HAP-1 (cell line): ENCODE data around the gene SLC5A10.
A peak's percentile ranks its signal among the peaks of the same experiment; 100 is the strongest.

Experiments
- DNase-seq, 2 experiments: peaks; one replicate each; pipeline ENCODE4 v3.0.0-alpha.2; 2016 to 2020; ENCODE audit warnings: low spot score in 2 of 2
- H3K27me3 ChIP-seq: fragments of 250-450 bp; sonication (Bioruptor Pico); 2 replicates; pipeline ENCODE4 v1.5.1; 2020; ENCODE audit warnings: low read depth, mild to moderate bottlenecking, moderate library complexity
- H3K36me3 ChIP-seq: fragments of 250-450 bp; sonication (Bioruptor Pico); replicated peaks from 2 replicates; pipeline ENCODE4 v1.5.1; 2020; ENCODE audit warnings: mild to moderate bottlenecking
- H3K4me1 ChIP-seq: fragments of 250-450 bp; sonication (Bioruptor Pico); 2 replicates; pipeline ENCODE4 v1.5.1; 2020; ENCODE audit warnings: mild to moderate bottlenecking
- H3K4me3 ChIP-seq: fragments of 250-450 bp; sonication (Bioruptor Pico); 2 replicates; pipeline ENCODE4 v1.5.1; 2020; ENCODE audit warnings: mild to moderate bottlenecking, moderate library complexity
- H3K9me3 ChIP-seq: fragments of 250-450 bp; sonication (Bioruptor Pico); 2 replicates; pipeline ENCODE4 v1.5.1; 2020; ENCODE audit warnings: mild to moderate bottlenecking, moderate library complexity
- in situ Hi-C: fragments of 300-500 bp; cut with MboI; formaldehyde crosslinking; loops from 3 replicates; pipeline ENCODE4 v1.14.3; 2020; ENCODE audit warnings: low sequenced_read_pairs, inconsistent platforms, mixed read lengths

Gene SLC5A10

DNA sequence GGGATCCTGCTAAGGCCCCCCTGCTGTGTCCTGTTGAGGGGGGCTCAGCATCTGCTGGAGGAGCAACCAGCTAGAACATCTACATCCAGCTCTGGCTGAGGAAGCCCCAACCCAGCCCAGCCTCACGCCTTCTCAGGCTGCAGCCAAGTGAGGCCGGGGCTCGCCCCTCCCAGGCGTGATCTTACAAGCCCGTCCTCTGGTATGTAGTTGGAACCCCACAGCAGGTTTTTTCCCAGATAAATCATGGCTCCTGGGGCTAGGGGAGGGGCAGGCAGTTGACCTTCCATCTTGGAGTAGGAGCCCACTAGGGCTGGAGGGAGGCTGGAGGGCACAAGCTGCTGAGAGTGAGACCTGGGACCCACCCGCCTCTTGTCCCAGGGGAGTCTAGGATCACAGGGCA lies 47.9 kb downstream of the SLC5A10 start:
- Histone ChIP-seq H3K4me1 (peaks cover 2% of the 10 kb centered on the region; the same call in 1 of the 2 replicates), H3K36me3 (no peaks in the 10 kb centered on the region), H3K27me3 (no peaks in the 10 kb centered on the region), H3K9me3 (peaks cover 6% of the 10 kb centered on the region), H3K4me3 (no peak overlapping the region)
- in situ Hi-C loops, result loop anchor here (25.0 kb wide), 1 partner anchor 637 kb away; the partner anchor contains the start of gene ALDH3A2
- DNase-seq, result no peak

DNA sequence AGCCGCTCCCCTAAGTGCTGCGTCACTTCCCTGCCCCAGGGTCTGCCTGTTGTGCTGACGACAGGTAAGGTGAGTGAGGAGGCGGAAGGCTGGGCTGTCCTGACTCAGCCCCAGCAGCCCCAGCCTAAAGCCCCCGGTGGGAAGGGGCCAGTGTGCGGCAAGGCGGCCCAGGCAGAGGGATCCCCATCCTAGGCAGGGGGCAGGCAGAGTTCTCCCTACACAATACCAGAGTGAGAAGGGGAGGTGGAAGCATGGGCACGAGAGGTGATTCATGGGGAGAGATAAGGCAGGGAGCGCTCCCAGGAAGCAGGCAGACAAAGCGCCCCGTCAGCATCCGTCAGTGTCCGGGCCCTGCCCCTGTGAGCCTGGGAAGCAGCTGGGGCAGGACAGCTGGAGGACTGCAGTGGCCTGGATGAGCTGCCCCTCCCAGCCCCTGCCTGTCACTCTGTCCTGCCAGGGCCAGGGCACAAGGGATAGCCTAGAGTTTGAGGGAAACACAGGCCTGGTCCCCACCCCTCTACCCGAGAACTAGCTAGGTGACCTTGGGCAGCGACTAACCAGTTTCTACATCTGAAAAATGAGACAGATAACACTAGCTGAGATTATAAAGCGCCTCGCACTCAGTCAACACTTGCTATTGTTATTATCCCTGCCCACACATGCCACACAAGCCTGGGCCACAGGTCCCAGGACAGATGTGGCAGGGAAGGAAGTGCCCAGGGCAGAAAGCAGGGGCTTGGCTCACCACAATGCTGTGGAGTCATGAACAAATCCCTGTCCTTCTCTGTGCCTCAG lies 48.8 kb downstream of the SLC5A10 start:
- Histone ChIP-seq H3K36me3 (no peaks in the 10 kb centered on the region), H3K9me3 (peaks cover 2% of the 10 kb centered on the region; the same call in 1 of the 2 replicates), H3K27me3 (no peaks in the 10 kb centered on the region), H3K4me3 (no peak overlapping the region), H3K4me1 (peaks cover 4% of the 10 kb centered on the region; the same call in 1 of the 2 replicates)
- in situ Hi-C loops, result no loop called here
- no peak for DNase-seq

DNA sequence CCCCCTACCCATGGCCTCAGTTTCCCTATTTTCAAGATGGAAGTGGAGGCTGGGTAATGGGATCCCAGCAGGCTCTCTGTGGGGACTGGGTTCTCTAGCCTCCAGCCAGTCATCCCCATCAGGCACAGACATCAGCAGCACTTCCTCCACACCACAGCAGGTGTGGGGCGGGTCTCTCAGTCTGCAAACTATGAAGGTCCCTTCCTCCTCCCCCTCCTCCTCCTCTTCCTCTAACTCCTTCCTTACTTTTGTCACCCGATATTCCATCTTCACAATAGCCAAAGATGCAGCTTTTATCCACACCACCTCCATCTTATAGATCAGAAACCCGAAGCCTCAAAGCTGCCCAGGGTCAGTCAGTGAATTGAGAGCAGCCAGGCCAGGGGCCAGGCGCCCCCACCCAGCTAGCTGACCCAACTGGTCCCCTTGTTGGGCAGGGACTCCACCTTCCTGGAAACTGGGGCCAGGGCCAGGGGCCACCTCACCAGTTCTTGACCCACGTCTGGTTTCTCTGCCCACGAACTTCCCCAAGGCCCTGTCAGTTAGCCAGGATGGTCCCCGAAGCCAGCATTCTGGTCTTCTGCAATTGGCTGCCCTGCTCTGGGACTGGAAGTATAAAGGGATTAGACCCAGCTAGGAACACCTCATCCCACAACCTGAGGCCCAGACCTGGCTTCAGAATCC lies 50.1 kb downstream of the SLC5A10 start:
- in situ Hi-C loops, result no loop called here
- 0 out of 2 replicates have a peak, but pooled peaks cover 2% of the 10 kb centered on the region for H3K9me3 ChIP-seq
- peaks cover 4% of the 10 kb centered on the region; the same call in 1 of the 2 replicates for H3K4me1 ChIP-seq
- no peaks in the 10 kb centered on the region for H3K36me3 ChIP-seq
- H3K4me3 ChIP-seq, result no peak overlapping the region
- H3K27me3 ChIP-seq, result no peaks in the 10 kb centered on the region
- DNase-seq, result no peak

DNA sequence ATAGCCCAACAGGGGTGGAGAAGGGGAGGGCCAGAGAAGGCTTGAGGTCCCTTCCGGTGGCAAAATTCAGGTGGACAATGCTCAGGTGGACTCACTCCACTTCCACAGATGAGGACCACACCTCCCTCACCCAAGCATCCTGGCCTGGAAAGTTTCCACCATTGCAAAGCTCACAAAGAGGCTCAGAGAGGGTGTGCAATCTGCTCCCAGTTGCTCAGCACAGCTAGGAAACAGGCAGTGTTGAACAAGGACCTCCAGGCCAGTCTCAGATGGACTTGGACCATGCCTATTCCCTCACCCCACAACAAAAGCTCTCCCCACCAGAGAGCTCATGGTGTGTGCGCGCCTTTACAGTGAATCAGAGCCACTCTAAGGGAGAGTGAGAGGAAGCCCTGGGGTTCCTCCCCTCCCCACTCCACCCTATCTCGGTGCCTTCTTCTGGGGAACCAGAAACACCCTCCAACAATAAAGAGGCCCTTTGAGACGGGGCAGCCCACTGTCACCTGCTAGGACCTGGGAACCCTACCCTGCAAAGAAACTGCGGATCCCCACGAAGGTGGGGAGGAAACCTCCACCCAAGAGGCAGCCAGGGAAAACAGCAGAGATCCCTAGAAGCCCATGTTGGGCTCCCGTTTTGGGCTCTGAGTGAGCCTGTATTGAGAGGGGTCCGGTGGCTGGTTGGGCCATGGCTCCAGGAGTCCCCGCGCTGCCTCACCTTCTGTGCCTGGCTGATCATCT lies 51.0 kb downstream of the SLC5A10 start:
- in situ Hi-C loops, result no loop called here
- no peaks in the 10 kb centered on the region for H3K27me3 ChIP-seq
- no peaks in the 10 kb centered on the region for H3K36me3 ChIP-seq
- H3K4me1 ChIP-seq, result peaks cover 4% of the 10 kb centered on the region; the same call in 1 of the 2 replicates
- no peak overlapping the region for H3K4me3 ChIP-seq
- no peak for DNase-seq
- 0 out of 2 replicates have a peak, but pooled peaks cover 2% of the 10 kb centered on the region for H3K9me3 ChIP-seq

DNA sequence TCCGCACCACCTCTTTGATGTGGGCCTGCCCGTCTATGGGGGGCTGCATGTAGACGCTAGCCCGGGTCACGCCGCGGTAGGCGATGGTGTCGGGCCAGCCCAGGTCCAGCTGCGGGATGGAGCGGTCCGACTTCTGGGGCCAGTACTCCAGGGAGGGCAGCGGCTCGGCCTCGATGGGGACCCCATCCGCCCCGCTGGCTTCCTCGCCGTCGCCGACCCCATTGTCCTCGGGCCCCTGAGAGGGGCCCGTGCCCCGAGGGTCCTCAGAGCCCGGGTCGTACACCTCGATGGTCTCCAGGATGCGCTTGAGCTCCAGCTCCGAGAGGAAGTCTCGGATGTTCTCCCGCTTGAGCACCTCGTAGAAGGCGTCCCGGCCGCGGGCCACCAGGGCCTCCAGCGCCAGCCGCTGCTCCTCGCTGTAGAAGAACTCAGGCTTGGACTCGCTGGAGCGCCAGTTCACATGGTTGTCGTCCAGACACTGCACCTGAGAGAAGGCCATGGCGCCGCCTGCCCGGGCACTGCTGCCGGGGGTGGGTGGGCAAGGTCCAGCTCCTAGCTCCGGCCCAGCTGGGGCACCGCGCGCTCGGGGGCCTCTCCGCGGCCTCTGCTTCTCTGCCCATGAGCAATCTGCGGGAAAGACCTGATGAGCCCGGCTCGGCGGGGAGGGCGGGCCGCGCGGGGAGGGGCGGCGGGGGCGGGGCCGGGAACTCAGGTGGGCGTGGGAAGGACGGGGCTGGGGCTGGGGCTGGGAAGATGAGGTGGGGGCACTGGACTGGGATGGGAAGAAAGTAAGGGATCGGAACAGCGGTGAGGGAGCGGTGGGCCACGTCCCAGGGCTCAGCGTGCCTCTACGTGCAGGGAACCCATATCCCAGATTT lies 51.8 kb downstream of the SLC5A10 start:
- Histone ChIP-seq H3K36me3 (no peaks in the 10 kb centered on the region), H3K9me3 (0 out of 2 replicates have a peak, but pooled peaks cover 2% of the 10 kb centered on the region), H3K27me3 (no peaks in the 10 kb centered on the region), H3K4me3 (peak overlapping the region; percentile 41), H3K4me1 (peaks cover 4% of the 10 kb centered on the region; the same call in 1 of the 2 replicates)
- peak in 1 of 2 experiments; percentile 57 for DNase-seq
- in situ Hi-C loops, result no loop called here

DNA sequence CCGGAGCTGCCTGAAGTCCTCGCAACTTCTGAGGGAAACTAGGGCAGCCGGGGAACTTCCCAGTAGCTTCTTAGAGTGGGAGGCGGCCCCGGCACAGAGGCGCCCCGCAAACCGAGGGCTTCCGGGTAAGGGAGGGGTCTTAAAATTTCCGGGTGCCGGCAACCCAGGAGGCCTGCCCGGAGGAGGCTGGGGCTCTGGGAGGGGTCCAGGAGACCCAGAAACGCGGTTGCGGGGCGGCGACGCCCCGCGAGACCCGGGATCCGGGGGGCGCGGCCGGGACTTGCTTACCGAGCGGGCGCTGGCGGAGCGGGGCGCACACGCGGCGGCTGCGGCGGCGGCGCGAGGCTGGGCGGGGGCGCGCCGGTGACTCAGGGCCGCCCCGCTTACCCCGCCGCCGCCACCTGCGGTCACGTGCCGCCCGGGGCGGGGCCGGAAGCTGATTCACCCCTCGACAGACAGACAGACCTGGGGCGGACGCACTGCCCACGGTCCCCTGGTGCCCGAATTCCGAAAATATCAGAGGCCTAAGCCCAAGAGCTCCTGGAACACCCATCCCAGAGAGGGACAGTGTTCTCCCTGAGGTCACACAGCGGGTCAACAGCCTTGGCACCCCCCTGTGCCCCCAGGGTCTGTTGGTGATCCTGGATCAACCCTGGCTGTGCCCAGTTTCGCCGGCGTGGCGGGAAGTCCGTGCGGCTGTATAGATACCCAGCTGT lies 52.6 kb downstream of the SLC5A10 start, which contains the start of gene FAM83G:
Gene FAM83G (minus strand): TSS at position 344 of the 716 bp plus-strand sequence. CDS start 723 bp downstream, outside the sequence.
- Histone ChIP-seq H3K36me3 (no peaks in the 10 kb centered on the region), H3K27me3 (no peaks in the 10 kb centered on the region), H3K4me1 (peaks cover 4% of the 10 kb centered on the region; the same call in 1 of the 2 replicates), H3K4me3 (peak within 1 kb of the TSS; percentile 41), H3K9me3 (0 out of 2 replicates have a peak, but pooled peaks cover 2% of the 10 kb centered on the region)
- in situ Hi-C loops, result no loop called here
- DNase-seq, result peak; percentile 35 to 80

DNA sequence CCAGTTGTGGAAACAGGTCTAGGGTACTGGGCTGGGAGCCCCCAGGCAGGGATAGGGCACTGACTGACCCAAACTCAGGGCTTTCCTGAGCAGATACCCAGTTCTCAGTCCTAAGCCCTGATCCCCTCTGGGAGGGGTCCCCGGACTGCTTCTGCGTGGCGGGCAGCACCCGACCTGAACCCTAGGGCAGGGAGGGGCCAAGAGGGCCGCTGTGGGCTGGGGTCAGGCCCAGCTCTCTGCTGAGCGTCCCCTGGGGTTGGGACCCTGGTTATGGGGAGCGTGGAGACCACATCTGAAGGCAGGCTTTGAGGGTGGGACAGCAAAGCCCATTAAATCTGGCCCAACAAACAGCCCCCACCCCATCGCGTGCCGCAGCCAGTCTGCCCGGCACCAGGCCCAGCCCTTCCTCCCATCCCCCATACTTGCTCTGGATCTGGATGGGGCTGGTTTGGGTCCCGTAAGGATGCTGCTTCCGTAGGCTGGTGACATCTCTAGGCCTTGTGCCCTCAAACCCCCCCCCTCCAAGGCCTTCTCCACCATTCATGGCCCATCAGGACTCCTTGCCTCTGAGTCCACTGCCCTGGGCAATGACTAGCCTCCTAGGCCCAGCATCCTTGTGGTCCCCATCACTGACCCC lies 53.3 kb downstream of the SLC5A10 start:
- no peak for DNase-seq
- Histone ChIP-seq H3K4me3 (peak overlapping the region; percentile 41), H3K9me3 (0 out of 2 replicates have a peak, but pooled peaks cover 2% of the 10 kb centered on the region), H3K27me3 (no peaks in the 10 kb centered on the region), H3K4me1 (peaks cover 4% of the 10 kb centered on the region; the same call in 1 of the 2 replicates), H3K36me3 (no peaks in the 10 kb centered on the region)
- in situ Hi-C loops, result no loop called here

DNA sequence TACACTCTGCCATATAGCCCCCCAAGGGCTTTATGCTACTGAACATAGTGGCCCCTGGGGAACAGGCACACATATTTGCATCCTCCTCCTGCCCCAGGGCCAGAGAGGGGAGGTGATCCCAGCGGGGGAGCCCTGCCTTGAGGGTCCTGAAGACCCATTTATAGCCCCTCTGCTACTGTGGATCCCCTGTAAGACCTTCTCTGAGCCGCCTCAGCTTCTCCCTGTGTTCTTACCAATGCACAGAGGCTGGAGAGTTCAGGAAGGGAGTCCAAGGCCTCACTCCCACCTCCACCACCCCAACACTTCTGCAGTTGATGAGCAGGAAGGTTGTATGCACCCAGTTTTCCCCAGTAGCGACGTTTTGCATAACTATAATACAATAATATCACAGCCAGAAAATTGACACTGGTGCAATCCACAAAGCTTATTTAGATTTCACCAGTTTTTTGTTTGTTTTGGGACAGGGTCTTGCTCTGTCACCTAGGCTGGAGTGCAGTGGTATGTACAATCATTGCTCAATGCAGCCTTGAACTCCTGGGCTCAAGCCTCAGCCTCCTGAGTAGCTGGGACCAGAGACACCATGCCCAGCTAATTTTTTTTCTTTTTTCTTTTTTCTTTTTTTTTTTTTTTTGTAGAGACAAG lies 53.9 kb downstream of the SLC5A10 start:
- no peak for DNase-seq
- 0 out of 2 replicates have a peak, but pooled peaks cover 2% of the 10 kb centered on the region for H3K9me3 ChIP-seq
- in situ Hi-C loops, result no loop called here
- peaks cover 4% of the 10 kb centered on the region; the same call in 1 of the 2 replicates for H3K4me1 ChIP-seq
- no peaks in the 10 kb centered on the region for H3K27me3 ChIP-seq
- H3K36me3 ChIP-seq, result no peaks in the 10 kb centered on the region
- no peak overlapping the region for H3K4me3 ChIP-seq

DNA sequence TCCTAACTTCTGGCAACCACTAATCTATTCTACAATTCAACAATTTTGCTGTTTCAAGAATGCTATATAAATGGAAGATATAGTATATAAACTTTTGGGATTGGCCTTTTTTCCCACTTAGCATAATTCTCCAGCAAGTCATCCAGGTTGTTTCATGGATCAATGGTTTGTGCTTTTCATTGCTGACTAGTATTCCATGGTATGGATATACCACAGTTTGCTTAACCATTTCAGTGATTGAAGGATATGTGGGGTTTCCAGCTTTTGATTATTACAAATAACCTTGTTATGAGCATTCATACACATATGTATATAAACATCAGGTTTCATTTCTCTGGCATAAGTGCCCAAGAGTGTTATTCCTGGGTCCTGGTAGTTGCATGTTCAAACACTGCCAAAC lies 54.7 kb downstream of the SLC5A10 start:
- Histone ChIP-seq H3K27me3 (no peaks in the 10 kb centered on the region), H3K4me3 (no peak overlapping the region), H3K9me3 (0 out of 2 replicates have a peak, but pooled peaks cover 2% of the 10 kb centered on the region), H3K36me3 (no peaks in the 10 kb centered on the region), H3K4me1 (peaks cover 4% of the 10 kb centered on the region; the same call in 1 of the 2 replicates)
- DNase-seq, result no peak
- in situ Hi-C loops, result no loop called here

DNA sequence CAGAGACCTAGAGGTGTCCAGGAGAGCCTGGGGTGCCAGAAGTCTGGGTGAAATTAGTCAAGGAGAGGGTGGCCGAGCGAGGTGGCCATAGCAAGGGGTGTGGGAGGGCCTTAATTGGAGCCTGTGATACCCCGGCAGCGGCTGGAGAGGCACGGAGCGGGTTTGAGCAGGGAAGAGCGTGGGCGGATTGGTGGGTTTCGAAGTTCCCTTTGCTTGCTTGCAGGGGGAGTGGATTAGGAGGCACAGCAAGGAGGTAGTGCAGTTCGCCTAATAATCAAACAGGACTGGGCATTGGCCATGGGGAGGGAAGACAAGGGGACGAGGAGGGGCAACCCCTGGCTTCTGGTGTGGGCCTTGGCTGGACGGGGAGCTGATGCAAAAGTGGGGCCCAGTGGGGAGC lies 58.0 kb downstream of the SLC5A10 start:
- in situ Hi-C loops, result no loop called here

DNA sequence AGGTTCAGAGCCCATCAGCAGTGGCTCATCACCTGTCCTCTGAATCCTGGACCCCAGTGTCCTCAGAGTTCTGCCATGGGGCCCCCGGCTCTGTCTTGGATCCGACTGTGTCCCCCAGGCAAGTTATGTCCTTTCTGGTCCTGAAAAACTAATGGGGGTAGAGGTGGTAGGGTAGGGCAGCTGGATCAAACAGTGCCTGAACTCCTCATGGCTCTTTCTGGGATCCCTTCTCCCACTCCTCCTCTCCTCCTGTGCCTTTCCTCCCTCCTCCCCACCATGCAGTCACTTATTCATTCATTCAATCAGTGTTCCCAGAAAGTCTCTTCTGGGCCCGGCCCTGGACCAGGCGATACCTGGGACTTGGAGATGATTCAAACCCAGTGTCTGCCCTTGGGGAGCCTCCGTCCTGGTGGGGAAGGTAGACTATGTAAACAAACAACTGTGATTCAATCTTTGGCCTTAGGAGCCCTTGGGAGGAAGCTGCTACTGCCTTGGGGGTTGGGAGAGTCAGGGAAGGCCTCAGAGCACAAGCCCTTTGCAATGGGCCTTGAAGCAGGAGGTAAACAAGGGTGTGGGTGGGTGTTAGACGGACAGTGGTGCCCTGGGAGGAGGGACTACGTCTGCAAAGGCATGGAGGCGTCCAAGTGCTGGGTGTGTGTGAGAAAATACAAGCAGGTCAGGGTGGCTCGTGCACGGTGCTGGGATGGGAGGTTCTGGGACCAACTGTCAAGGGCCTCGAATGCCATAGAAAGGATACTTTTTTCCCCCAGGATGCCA lies 59.0 kb downstream of the SLC5A10 start:
- DNase-seq, result no peak
- Histone ChIP-seq H3K27me3 (no peaks in the 10 kb centered on the region), H3K4me3 (no peak overlapping the region), H3K9me3 (0 out of 2 replicates have a peak, but pooled peaks cover 2% of the 10 kb centered on the region), H3K4me1 (no peaks in the 10 kb centered on the region), H3K36me3 (no peaks in the 10 kb centered on the region)
- in situ Hi-C loops, result no loop called here

More for the DNA sequence above, 58.0 kb downstream of the SLC5A10 start:
- H3K27me3 ChIP-seq, result no peaks in the 10 kb centered on the region
- peaks cover under 1% of the 10 kb centered on the region; the same call in 1 of the 2 replicates for H3K4me1 ChIP-seq
- 0 out of 2 replicates have a peak, but pooled peaks cover 2% of the 10 kb centered on the region for H3K9me3 ChIP-seq
- no peak for DNase-seq
- no peaks in the 10 kb centered on the region for H3K36me3 ChIP-seq
- no peak overlapping the region for H3K4me3 ChIP-seq
